GM18499 (cell line): Measurements from ENCODE around the gene CTDSPL.
"Not testable (repeated sequence)": the region's sequence is repeated elsewhere in the genome, so short reads cannot be mapped to it uniquely, and the experiment has no call there.

ENCODE experiments used
- ATAC-seq: cut with Tn5 transposase; IDR thresholded peaks from one replicate; pipeline ENCODE4 v1.9.1; 2021; ENCODE audit warnings: moderate number of reproducible peaks; ENCODE audit not compliant: insufficient read depth, unreplicated experiment

CTDSPL gene

DNA sequence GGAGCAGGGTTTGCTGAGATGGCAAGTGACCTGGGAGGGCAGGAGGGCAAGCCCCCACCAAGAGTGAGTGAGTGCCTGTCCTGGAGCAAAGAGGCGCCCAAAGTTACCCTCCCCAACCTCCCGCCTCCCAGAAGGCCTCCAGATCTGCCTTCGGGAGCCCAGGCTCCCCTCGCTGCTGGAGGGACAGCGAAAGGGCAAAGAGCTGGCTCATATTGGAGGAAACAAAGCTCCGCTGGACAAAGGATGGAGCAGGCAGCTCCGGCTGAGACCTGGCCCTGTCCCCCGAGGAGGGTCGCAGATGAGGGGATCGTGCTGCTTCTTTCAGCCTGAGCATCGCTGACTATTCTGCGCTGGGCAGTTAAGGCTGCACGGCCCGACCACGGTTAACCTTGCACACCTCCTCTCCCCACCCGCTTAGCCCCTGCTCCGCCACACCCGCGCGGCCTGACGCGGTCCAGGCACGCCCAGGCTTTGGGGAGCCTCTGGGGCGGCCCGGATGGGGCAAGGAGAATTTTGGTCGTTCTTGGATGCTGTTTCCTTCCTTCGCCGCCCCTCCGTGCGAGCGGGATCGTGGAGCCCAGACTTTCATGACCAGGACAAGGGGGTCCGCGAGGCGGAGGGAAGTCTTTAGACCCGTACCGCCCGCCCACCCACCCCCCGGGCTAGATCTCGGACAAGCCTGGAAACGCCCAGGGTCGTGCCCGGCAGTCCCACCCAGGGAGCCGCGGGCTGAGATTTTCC lies 167.1 kb downstream of the CTDSPL start:
- no peak for ATAC-seq

DNA sequence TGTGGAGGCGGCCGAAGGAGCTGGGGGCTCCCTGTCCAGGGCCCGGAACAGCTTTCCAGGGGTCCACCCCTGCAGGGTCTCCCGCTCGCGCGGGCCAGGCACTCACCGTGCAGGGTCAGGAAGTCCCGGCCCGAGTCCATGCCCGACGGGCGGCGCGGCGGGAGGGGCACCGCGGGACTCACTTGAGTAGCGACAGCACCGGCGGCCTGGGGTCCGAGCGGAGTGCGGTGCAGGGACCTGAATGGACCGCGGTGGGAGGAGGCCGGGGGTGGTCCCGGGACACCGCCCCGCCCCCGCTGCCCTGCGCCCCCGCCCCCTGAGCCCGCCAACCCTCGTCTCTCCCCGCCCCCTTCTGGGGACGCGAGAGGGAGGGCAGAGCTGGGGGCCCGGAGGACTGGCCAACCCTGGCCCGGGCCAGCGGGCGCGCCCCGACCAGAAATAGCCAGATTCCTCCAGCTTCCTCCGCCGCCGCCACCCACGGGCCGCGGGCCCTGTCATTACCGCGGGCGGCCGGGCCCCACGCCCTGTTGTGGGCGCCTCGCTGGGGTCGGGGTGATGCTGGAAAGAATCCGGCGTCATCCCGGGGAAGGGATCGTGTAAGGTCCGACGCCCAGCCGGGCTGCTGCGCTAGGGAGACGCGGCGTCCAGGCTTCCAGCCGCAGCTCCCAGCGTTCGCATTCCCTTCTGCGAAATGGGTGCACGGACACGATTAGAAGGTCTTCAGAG lies 167.9 kb downstream of the CTDSPL start, which contains the start of gene PLCD1:
Gene PLCD1 (minus strand): TSS at position 243 of the 726 bp plus-strand sequence. CDS start 103 bp downstream, at position 140.
- no peak for ATAC-seq

DNA sequence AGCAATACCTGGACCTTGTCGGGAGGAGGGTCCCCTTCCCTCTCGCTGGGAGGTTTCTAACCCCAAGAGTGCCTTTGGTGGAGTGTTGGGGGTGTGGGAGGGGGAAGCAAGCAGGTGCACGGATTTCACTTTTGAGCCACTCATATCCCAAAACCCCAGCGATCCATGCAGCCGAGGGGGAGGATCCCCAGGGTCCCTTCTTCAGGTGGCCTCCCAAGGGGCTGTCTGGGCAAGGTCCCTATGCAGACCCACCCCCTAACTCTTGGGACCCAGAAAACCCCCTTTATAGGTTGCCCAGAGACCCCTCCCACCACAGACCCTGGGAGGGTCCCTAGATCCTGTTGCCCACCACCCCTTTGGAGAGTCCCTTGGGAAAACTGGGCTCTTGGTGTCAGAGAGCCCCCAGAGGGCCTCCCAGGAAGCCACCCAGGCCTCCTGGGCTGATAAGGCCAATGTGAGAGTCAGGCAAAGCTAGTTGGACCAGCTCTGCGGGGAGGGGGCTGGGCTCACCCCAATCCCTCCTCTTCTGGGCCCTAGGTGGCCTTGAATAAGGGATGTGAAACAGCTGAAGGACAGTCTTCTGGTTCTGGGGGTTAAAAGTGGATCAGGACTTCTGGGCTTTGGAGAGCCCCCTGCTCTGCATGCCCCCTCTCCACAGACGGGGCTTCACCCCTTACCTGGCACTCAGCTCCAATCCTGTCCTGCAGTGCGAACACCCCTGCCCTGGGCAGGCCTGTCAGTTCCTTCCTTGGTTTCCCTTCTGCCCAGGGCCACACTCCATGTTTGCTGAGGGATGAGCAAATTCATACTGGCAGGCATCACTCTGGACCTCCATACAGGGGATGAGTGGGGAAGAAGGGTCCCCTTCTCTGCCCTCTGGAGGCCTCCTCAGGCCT lies 168.7 kb downstream of the CTDSPL start:
- ATAC-seq: no peak

DNA sequence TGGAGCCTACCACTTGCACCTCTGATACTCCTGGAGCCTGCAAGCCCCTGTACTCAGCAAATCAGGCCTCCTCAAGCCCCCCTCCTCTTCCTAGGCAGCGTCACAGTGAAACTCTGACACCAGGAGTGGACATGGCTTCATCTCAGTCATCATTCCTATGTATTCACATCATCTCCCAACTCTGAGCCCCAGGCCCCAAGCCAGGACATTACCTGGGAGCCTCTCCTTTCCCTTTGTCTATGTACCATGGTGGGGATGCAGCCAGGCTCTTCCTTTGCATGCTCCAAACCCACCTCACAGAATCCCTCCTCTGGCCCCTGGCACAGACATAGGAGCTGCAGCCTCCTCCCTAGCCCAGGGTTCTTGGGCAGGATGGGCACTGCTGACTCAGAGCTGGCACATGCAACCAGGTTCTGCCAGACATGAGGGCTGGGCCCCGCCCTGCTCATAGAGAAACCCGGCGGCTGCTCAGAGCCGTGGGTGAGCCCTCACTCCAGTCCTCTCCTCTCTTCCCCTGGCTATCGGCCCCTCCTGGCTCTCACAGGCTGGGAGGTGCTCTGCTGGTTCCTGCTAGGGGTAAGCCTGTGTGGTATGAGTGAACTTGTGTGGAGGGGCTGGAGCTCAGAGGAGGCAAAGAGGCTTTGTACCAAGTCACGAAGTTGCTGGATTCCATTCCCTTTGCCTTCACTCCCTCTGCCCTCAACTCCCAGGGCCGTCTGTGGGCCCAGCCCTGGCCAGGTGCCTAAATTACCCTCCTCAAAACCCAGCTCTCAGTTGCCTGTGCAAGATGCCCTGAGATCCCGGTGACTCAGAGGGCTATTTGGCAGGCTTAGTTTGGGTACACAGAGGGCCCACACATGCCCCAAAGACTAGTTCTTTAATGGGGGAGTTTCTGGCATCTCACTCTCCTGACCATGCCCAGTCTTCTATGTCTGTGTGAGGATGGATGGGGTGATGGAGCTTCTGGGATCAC lies 169.6 kb downstream of the CTDSPL start:
- no peak for ATAC-seq

DNA sequence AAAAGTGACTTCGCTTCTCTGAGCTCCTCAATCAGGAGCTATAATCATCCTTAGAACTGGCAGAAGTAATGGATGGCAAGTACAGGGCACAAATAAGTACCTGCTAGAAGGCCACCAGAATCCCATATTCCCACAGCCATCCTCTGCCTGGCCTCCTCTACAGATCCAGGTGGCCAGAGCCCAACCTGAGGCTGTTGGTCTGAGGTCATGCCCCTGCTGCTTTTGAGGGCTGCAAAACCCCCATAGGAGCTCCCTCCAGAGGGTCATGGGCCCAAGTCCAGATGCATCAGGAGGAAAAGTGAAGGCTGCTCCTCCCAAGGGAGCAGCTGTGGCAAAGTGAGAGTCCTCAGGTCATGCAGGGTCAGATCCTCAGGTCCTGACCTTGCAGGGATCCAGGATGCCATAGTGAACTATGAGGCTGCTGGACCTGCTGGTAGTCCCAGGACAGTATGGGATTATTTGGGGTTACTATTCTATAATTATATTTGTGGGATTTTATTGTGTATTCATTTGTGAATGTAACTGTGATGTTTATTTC lies 170.7 kb downstream of the CTDSPL start:
- no peak for ATAC-seq

DNA sequence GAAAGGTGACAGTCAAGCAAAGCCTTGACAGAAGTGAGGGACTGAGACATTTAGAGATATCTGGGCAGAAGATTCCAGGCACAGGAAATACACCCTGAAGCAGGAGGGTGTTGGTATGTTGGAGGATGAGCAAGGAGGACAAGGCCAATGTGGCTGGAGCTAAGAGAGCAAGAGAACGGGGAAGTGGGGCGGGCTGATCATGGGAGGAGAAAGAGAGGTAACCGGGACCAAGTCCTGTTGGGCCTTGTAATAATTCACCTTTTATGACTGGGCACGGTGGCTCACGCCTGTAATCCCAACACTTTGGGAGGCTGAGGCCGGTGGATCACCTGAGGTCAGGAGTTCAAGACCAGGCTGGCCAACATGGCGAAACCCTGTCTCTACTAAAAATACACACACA lies 171.9 kb downstream of the CTDSPL start:
- not testable (repeated sequence) for ATAC-seq
